PC-9 (cell line): ENCODE data around the gene CABLES2. TPM values are rescaled to one million over a fixed set of nuclear protein-coding genes. Genes with fewer than 3 reads are reported as not detected.

Experiments used
- BruUV-seq: library from RNA; stranded (reverse); fragments of 400-500 nt; replicated peaks from 2 replicates; lab custom pipeline; 2021; lab: Mats Ljungman, UMichigan
- CTCF ChIA-PET: fragments of 300-600 bp; sonication (Branson Sonifier 250); formaldehyde crosslinking; loops from one replicate; lab custom pipeline; 2022; ENCODE audit warnings: antibody characterized with exemption; lab: Charles Lee
- POLR2A ChIA-PET: fragments of 300-600 bp; sonication (Branson Sonifier 250); formaldehyde crosslinking; loops from one replicate; lab custom pipeline; 2022; ENCODE audit warnings: antibody characterized with exemption; ENCODE audit not compliant: unreplicated experiment; lab: Charles Lee
- DNase-seq, 2 experiments: peaks; one replicate each; pipeline versions ENCODE4 v3.0.0 to v3.0.0-alpha.2; 2015 to 2022; ENCODE audit warnings: mixed read lengths in 1 of 2
- H2AFZ ChIP-seq: fragments of 200-600 bp; sonication (generic); 2 replicates; pipeline ENCODE4 v1.8.1; 2017; ENCODE audit warnings: antibody characterized with exemption
- H3F3A ChIP-seq: fragments of 200-600 bp; sonication (generic); 2 replicates; pipeline ENCODE4 v1.8.1; 2017; ENCODE audit warnings: antibody characterized with exemption, mild to moderate bottlenecking, low read depth; ENCODE audit not compliant: insufficient read depth
- H3K27ac ChIP-seq: fragments of 200-600 bp; sonication (generic); 2 replicates; pipeline ENCODE4 v1.6.1; 2016; ENCODE audit warnings: mixed run types
- H3K27me3 ChIP-seq: fragments of 200-600 bp; sonication (generic); 2 replicates; pipeline ENCODE4 v1.6.1; 2016; ENCODE audit warnings: low read depth, mixed run types; ENCODE audit not compliant: insufficient read depth
- H3K36me3 ChIP-seq: fragments of 200-600 bp; sonication (generic); 2 replicates; pipeline ENCODE4 v1.6.1; 2016; ENCODE audit warnings: low read depth, mixed run types
- H3K4me1 ChIP-seq: fragments of 200-600 bp; sonication (generic); replicated peaks from 2 replicates; pipeline ENCODE4 v1.6.1; 2016; ENCODE audit warnings: mixed run types; ENCODE audit not compliant: insufficient read depth
- H3K4me2 ChIP-seq: fragments of 200-600 bp; sonication (generic); 2 replicates; pipeline ENCODE4 v1.6.1; 2017; ENCODE audit warnings: mixed run types
- H3K4me3 ChIP-seq: fragments of 200-600 bp; sonication (generic); 2 replicates; pipeline ENCODE4 v1.6.1; 2016; ENCODE audit warnings: mixed run types
- H3K79me2 ChIP-seq: fragments of 200-600 bp; sonication (generic); 2 replicates; pipeline ENCODE4 v1.6.1; 2017; ENCODE audit warnings: low read depth, mixed run types
- H3K9me2 ChIP-seq: fragments of 200-600 bp; sonication (generic); 2 replicates; pipeline ENCODE4 v1.8.1; 2017; ENCODE audit warnings: mild to moderate bottlenecking; ENCODE audit not compliant: insufficient read depth
- H3K9me3 ChIP-seq: fragments of 200-600 bp; sonication (generic); 2 replicates; pipeline ENCODE4 v1.8.1; 2016; ENCODE audit warnings: low read depth; ENCODE audit not compliant: insufficient read depth
- H4K20me1 ChIP-seq: fragments of 200-600 bp; sonication (generic); 2 replicates; pipeline ENCODE4 v1.8.1; 2017; ENCODE audit not compliant: insufficient read depth
- CTCF ChIP-seq: fragments of 200-600 bp; sonication (generic); conservative IDR thresholded peaks from 2 replicates; pipeline ENCODE4 v1.6.1; 2017; ENCODE audit warnings: mixed run types, antibody characterized with exemption, mild to moderate bottlenecking, moderate library complexity
- EZH2 ChIP-seq: fragments of 200-600 bp; sonication (generic); IDR thresholded peaks from 2 replicates; pipeline ENCODE4 v1.8.0; 2017; ENCODE audit warnings: antibody characterized with exemption, low read depth
- intact Hi-C: fragments of 100-400 bp; cut with micrococcal nuclease; formaldehyde crosslinking; loops from one replicate; pipeline ENCODE4 v1.10.0; 2022; ENCODE audit not compliant: unreplicated experiment
- total RNA-seq: library from RNA; stranded (reverse); gene quantifications from 2 replicates; pipeline ENCODE4 v1.2.3, GENCODE V29; 2021

Gene CABLES2
- total RNA-seq, 1 experiment from 2014 or later, result 14.1 TPM

GRCh38 chr20:62400541-62400940 lies 6.5 kb downstream of the CABLES2 start:
- DNase-seq, result no peak
- Histone ChIP-seq H3K4me1 (0 out of 2 replicates have a peak, but pooled peaks cover 1% of the 10 kb centered on the region), H3K4me3 (no peak overlapping the region), H3K9me3 (no peaks in the 10 kb centered on the region), H3K36me3 (no peaks in the 10 kb centered on the region), H2AFZ (no peak overlapping the region), H3K9me2 (no peaks in the 10 kb centered on the region), H3K4me2 (no peak overlapping the region), H3K79me2 (no peaks in the 10 kb centered on the region), H3K27me3 (no peaks in the 10 kb centered on the region), H4K20me1 (peaks cover 4% of the 10 kb centered on the region; the same call in 1 of the 2 replicates), H3K27ac (no peak overlapping the region), H3F3A (peaks cover 19% of the 10 kb centered on the region; the same call in 1 of the 2 replicates)
- ChIA-PET CTCF (no interaction called here), POLR2A (no interaction called here)
- no peak for TF ChIP-seq CTCF
- TF ChIP-seq EZH2, result no peak
- BruUV-seq, result no TSS peak
- intact Hi-C loops, result loop anchor here (10.0 kb wide), 1 partner anchor 386 kb away; no protein-coding TSS in a partner anchor

DNA sequence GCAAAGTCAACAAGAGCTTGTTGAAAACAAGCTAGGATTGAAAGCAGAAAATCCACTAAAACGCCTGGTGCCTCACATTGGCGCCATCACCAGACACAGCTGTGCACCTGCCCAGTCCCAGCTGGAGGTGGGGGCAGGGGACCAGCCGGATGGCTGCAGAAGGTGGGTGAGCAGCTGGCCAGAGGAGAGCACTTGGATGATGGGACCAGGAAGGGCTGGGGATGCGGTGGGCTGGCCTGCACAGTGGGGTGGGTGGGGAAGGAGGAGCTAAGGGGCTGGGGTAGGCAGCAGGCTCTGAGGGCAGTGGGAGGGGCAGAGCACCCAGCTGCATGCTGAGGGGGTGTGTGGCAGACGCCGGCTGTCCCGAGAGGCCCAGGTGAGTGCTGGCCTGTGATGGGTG lies 7.1 kb downstream of the CABLES2 start:
- no peaks in the 10 kb centered on the region for H3K27me3 ChIP-seq
- BruUV-seq, result no TSS peak
- H3K9me3 ChIP-seq, result no peaks in the 10 kb centered on the region
- ChIA-PET CTCF (no interaction called here), POLR2A (no interaction called here)
- H3F3A ChIP-seq, result peaks cover 19% of the 10 kb centered on the region; the same call in 1 of the 2 replicates
- intact Hi-C loops, result loop anchor here (10.0 kb wide), 1 partner anchor 385 kb away; no protein-coding TSS in a partner anchor
- peaks cover 2% of the 10 kb centered on the region; the same call in 1 of the 2 replicates for H4K20me1 ChIP-seq
- no peaks in the 10 kb centered on the region for H3K36me3 ChIP-seq
- H2AFZ ChIP-seq, result no peak overlapping the region
- DNase-seq, result no peak
- TF ChIP-seq EZH2 (no peak), CTCF (no peak)
- H3K79me2 ChIP-seq, result no peaks in the 10 kb centered on the region
- H3K4me1 ChIP-seq, result no peaks in the 10 kb centered on the region
- no peak overlapping the region for H3K27ac ChIP-seq
- H3K4me3 ChIP-seq, result no peak overlapping the region
- H3K4me2 ChIP-seq, result no peak overlapping the region
- H3K9me2 ChIP-seq, result no peaks in the 10 kb centered on the region

DNA sequence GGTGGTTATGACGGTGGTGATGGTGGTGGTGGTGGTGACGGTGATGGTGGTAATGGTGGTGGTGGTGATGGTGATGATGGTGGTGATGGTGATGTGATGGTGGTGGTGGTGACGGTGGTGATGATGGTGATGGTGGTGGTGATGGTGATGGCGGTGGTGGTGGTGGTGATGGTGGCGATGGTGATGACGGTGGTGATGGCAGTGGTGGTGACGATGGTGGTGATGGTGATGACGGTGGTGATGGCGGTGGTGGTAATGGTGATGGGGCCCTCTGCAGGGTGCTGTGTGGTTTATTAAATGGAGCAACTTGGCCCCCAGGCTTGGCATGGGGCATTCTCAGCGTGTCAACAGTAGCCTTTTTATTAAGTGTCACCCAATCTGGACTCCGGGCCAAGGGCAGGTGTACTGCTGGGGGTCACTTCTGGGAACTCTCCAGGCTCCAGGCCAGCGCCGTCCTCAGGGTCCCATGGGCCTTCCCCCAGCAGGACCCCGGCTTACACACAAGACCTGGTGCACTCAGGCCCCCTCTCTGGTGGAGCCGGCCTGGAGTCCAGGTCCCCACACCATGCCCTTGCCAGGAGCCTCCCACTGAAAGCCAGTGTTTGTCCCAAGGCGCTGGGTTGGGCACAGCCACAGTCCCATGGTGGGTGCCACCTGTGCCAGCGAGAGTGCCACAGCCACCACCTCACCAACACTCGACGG lies 8.8 kb downstream of the CABLES2 start:
- Histone ChIP-seq H3K36me3 (no peaks in the 10 kb centered on the region), H3K27ac (no peak overlapping the region), H3K4me1 (no peaks in the 10 kb centered on the region), H3K4me3 (no peak overlapping the region), H3K79me2 (no peaks in the 10 kb centered on the region), H3K27me3 (no peaks in the 10 kb centered on the region), H3F3A (peaks cover 9% of the 10 kb centered on the region; the same call in 1 of the 2 replicates), H3K4me2 (no peak overlapping the region), H2AFZ (no peak overlapping the region), H3K9me2 (no peaks in the 10 kb centered on the region), H4K20me1 (no peaks in the 10 kb centered on the region; the same call in 1 of the 2 replicates), H3K9me3 (no peaks in the 10 kb centered on the region)
- intact Hi-C loops, result no loop called here
- no peak for DNase-seq
- ChIA-PET POLR2A (no interaction called here), CTCF (no interaction called here)
- TF ChIP-seq CTCF (no peak), EZH2 (no peak)
- BruUV-seq, result no TSS peak
